ENCODE results near the gene TSPAN18.
A peak's percentile ranks its signal among the peaks of the same experiment; 100 is the strongest.

The TSPAN18 gene

GRCh38 chr11:44912270-44912987, 185.7 kb downstream of the TSPAN18 start:
- Histone ChIP-seq H3K9me3 (ENCODE audit: control insufficient read depth, insufficient read depth, low read depth, low read length) (no peaks in the 10 kb centered on the region), H3K27ac (ENCODE audit: extremely low read depth, low read depth, low read length) (no peak overlapping the region), H3K4me3 (ENCODE audit: low read depth, low read length) (no peak overlapping the region), H3K4me1 (ENCODE audit: control insufficient read depth, insufficient read depth, low read length) (no peaks in the 10 kb centered on the region), H3K36me3 (ENCODE audit: control insufficient read depth in 2 of 2, insufficient read depth in 1 of 2, low read length in 2 of 2) (no peaks in the 10 kb centered on the region)
- no peak for TF ChIP-seq ZBTB7A (tag by site-specific recombination; IDR thresholded peaks at IDR 0.05; ENCODE audit: low read depth)
- 0 out of 2 replicates have a peak, but pooled peaks have one; percentile 13 for TF ChIP-seq ZFHX2 (tag by site-specific recombination; conservative IDR thresholded peaks at IDR 0.05)
- no peak for TF ChIP-seq ZNF830 (tag by site-specific recombination; IDR thresholded peaks at IDR 0.05; ENCODE audit: low read depth)
- ChIA-PET CTCF (interaction anchor here (1.1 to 5.8 kb wide), 10 partner anchors 9 to 378 kb away, joined by 3 to 82 read pairs (median 5); no protein-coding TSS in a partner anchor), POLR2A (no interaction called here)

GRCh38 chr11:44913502-44913901, 186.7 kb downstream of the TSPAN18 start:
- POLR2A ChIA-PET: no interaction called here
- no peak overlapping the region for H3K27ac ChIP-seq (ENCODE audit: extremely low read depth, low read depth, low read length)
- H3K36me3 ChIP-seq (ENCODE audit: control insufficient read depth in 2 of 2, insufficient read depth in 1 of 2, low read length in 2 of 2): no peaks in the 10 kb centered on the region
- CTCF ChIA-PET: interaction anchor here (0.6 to 5.8 kb wide), 3 partner anchors 191 to 292 kb away, joined by 3 to 82 read pairs (median 3); no protein-coding TSS in a partner anchor
- H3K9me3 ChIP-seq (ENCODE audit: control insufficient read depth, insufficient read depth, low read depth, low read length): no peaks in the 10 kb centered on the region
- TF ChIP-seq PRDM2 (tag by site-specific recombination; IDR thresholded peaks at IDR 0.05; ENCODE audit: borderline replicate concordance) (no peak), ZNF560 (tag by site-specific recombination; IDR thresholded peaks at IDR 0.05; ENCODE audit: borderline replicate concordance) (no peak), ZNF37A (tag by site-specific recombination; IDR thresholded peaks at IDR 0.05) (no peak), ZBTB1 (tag by site-specific recombination; IDR thresholded peaks at IDR 0.05) (no peak), ZSCAN16 (tag by site-specific recombination; IDR thresholded peaks at IDR 0.05) (no peak), ZNF521 (tag by site-specific recombination; IDR thresholded peaks at IDR 0.05) (no peak), SETDB1 (IDR thresholded peaks at IDR 0.05; ENCODE audit: insufficient read length, low read length) (no peak), SCRT2 (tag by site-specific recombination; IDR thresholded peaks at IDR 0.05) (no peak), ZNF660 (tag by site-specific recombination; IDR thresholded peaks at IDR 0.05) (no peak), ZNF701 (tag by site-specific recombination; IDR thresholded peaks at IDR 0.05) (no peak), ZNF18 (tag by site-specific recombination; IDR thresholded peaks at IDR 0.05) (no peak), ZNF692 (tag by site-specific recombination; IDR thresholded peaks at IDR 0.05) (no peak), EGR2 (tag by site-specific recombination; IDR thresholded peaks at IDR 0.05; ENCODE audit: low read depth) (no peak), ZNF449 (tag by site-specific recombination; IDR thresholded peaks at IDR 0.05) (no peak), KLF7 (tag by site-specific recombination; IDR thresholded peaks at IDR 0.05; ENCODE audit: borderline replicate concordance) (no peak)
- H3K4me1 ChIP-seq (ENCODE audit: control insufficient read depth, insufficient read depth, low read length): no peaks in the 10 kb centered on the region
- no peak overlapping the region for H3K4me3 ChIP-seq (ENCODE audit: low read depth, low read length)
